NCI-H146 treated with DMSO at 0.1 percent for 48 hours (cell line): ENCODE results near the gene CD180.

Experiments
- DNase-seq: peaks from one replicate; lab custom pipeline; 2025; ENCODE audit not compliant: unreplicated experiment; lab: John Stamatoyannopoulos, UW

Gene CD180

DNA sequence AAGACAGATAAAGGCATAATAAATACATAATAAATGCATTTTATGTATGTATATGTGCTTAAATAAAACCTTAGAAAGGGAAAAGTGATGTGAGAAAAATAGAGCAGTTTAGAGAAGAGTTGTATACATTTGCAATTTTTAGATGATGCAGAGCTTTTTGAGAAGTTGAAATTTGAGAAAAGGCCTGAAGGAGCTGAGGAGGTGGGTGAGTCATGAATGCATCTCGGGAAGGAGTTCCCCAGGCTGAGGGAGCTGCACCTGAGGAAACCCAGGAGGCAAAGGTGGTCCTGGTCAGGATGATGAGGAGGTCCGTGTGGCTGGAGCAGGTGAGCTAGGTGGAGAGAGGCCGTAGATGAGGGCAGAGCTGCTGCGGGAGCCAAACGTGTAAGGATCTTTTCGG lies 17.4 kb upstream of the CD180 start:
- DNase-seq: no peak

DNA sequence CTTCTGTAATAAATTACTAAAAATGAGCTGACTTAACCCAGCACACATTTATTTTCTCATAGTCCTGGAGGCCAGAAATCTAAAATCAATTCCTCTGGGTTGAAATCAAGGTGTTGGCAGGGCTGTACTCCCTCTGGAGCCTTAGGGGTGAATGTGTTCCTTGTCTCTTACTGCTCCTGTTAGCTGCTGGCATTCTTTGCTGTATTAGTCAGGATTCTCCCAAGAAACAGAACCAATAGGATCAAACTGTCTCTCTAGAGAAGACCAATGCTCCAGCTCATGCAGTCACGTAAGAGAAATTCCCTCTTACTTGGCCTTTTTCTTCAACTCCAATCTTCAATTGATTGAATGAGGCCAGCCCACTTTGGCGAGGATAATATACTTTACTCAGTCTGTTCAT lies 15.3 kb upstream of the CD180 start:
- no peak for DNase-seq

DNA sequence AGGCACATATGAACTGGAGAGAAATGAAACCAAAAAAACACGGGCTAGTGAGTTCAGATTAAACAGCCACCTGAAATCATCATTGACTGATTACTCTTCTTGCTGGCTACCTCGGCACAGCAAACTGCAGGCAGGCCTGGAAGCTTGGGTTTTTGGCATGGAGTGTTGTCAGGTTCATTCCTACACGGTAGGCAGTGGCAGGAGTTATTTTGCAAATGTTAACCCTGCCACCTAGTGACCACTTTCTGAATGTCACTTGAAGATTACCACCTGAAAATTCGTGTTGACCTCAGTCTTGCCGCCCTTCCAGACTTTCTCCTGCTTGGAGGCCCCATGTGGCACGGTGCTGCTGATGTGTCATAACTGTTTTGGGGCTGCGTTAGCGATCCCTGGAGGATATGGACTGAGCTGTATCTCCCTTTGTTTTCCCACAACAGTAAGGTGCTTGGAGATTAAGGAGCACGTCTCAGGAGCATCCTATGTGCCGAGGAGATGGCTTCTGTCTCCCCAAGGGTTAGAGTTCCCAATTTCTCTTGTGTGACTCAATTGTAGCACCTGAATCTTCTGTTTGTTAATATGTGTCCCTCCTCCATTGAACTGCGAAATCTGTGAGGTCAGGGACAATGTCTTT lies 12.7 kb upstream of the CD180 start:
- DNase-seq: peak; percentile 54

DNA sequence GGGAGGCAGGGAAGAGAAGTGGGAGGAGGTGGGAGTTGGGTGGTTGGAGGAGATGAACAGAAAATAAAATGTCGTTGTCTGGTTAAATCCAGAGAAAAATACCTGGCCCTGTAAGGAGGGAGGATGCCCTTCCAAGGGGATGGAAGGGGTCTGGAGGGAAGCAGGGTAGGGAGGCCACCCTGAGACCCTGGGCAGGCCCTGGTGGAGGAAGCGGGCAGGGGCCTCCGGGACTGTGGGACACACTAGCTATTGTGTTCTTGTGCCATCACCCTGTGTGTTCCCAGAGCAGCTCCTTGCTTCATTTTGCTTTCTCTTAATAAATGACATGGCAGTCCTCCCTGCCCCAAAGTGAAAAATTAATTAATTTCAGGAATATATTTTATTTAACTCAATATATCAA lies 11.8 kb upstream of the CD180 start:
- no peak for DNase-seq

DNA sequence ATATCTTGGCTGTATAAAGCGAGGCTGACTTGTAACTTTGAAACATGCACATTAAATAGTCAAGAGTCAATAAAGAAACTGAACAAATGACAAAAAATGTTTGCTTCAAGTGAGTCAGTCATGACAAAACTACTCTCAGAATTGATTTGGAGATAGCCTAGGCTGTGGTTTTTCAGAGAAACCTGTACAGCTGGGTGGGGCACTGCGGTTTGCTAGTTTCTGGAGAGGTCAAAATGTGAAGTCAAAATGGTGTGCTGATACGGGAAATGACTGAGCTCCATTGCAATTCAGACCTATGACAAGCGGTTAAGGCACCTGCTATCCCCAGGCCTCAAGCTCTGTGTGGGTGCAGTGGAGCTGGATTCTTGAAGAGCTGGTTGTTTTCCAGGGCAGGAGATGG lies 10.3 kb upstream of the CD180 start:
- no peak for DNase-seq

DNA sequence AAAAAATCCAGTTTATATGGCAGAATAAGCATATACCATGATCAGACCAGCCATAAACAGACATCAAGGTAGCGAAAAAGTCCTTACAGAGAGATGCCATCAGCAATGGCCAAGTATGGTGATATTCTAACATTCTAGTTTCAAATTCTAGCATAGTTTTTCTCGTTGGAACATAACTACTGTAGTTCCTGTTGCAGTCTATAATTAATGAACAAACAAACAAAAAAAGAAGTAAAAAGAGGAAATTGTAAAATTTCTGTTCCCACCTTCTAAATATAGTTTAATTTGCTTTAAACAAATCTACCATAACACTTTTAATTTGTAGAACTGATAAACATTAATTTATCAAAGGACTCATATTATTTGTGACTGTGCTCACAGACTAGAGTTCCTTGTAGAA lies 9.9 kb upstream of the CD180 start:
- DNase-seq: no peak

DNA sequence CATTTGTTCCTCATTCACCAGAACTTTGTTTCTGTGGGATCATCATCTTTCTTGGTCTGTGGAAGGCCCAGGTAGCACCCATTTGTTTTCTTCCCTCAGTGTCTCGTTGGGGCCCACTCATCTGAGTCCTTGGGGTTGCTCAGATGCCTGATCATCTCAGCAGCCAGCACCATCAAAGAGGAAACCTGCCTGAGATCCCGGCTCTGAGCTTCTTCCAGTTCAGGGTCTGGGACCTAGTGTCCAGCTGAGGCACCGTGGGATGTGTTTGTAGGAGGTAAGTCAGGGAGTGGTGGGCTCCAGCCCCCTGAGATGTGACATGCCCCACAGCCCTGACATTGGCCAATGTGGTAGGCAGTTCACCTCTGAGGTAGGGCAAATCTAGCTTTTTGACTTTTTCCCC lies 9.4 kb upstream of the CD180 start:
- no peak for DNase-seq

DNA sequence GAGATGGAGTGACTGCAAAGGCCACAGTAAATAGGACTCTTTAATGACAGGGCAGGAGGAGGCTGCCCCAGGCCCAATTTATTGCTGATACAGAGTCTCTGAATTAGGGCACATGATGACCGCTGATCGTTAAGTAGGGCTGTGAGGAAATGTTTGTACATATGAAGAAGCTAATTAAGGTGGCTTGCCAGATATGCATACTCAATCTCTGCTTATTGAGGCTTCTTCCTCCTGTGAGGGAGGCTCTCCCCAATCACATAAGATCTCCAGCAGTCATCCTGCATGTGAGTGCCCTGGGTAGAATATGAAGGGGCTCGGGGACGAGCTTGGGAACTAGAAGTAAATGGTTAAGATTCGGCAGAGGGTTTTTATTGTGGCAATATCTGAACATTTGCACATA lies 8.2 kb upstream of the CD180 start:
- DNase-seq: no peak

DNA sequence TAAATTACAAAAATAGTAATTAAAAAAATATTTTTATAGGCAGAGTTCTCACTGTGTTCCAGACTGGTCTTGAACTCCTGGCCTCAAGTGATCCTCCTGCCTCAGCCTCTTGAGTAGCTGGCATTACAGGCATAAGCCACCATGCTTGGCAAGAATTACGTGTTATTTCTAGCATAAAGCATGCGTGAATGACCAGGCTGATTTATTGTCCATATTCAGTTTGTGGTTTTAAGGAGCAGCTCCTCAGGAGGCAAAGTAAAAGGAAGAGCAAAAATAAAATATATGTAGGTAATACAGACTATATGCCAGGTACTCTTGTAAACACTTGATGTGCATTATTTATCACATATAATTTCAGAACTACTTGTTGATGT lies 7.1 kb upstream of the CD180 start:
- DNase-seq: no peak

DNA sequence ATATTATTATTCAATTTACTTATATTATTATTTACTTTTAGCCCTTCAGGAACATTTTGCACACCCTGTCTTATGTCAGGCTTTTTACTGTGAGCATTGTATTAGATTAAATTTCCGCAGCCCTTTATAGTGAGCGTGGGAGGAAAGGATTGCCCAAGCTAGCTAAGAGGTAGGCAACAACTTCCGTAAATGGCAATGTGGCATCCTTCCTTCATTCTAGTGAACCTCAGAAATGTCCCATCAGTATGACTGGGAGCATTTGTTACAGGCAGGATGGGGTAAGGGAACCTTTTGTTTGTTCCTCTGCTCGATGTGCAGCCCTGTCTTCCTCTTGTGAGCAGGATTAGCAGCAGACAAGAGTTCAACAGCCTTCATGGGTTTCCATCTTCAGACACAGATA lies 6.2 kb upstream of the CD180 start:
- no peak for DNase-seq

DNA sequence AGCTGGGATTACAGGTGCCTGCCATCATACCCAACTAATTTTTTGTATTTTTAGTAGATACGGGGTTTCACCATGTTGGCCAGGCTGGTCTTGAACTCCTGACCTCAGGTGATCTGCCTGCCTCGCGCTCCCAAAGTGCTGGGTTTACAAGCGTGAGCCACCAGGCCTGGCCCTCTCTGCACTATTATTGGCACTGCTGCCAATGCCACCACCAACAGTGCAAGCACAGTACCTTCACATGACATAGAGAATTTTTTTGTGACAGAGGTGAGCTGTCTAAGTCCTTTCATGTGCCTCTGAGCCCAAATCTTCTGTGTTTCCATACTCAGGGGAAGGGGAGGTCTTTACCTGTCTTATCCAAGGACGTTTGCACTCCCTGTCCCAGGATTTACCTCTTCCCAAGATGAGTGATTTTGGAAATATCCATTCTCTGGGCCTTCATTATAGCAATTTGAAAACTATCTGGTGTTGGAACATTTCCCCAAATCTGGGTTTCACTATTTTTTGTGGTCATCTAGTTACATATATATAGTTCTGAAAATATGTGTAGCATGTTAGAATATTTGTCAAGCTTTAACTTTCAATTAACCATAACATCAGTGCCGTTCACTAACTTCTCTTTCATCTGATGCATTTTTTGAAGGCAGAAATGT lies 5.4 kb upstream of the CD180 start:
- no peak for DNase-seq

DNA sequence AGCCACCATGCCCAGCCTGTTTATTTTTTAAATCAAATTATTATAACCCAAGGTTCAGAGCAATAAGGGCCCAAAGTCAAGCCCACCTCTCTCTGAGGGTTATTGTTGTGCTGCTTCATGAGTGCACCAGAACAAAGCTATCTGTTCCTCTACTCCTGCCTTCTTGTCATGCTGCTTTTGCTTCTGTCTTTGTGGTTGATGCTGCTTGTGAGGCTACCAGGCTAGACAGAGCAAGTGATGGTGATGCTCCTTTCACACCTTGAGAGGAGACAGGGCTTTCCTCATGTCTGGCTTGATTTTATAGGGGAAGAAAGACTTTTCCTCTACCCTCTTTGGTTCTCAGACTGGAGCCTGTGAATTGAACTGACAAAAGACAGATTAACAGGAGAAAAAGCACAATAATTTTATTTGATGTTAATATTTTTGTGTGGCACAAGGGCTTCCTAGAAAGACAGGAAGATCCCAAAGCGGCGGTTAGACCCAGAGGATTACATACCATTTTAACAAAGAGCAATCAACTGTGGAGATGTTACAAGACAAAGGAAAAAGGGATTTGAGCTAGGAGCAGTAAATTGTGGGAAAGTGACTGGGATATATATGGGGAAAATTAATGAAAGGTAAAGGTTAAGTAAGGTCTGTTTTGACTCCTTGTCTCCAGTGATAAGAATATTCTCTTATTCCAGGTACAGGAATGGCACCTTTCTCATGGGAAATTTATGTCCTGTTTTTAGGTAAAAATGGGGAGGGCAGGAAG lies 4.4 kb upstream of the CD180 start:
- no peak for DNase-seq

DNA sequence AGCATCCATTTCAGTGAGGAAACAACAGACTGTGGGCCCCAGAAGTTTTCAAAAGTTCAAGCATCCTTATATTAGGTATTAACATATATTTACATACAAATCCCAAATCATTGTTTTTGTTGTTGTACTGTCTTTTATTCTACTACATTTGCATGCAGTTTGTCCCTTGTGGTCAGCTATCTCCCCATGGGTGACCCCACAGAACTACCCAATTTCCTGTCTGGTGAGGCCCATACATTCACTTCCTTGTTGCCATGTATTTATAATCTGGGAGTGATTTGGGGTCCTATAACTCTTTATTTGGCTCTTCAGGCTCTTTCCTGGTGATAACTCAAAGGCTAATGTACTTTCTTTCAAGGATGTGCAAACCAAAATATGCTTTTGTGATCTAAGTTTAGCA lies 3.3 kb upstream of the CD180 start:
- no peak for DNase-seq

DNA sequence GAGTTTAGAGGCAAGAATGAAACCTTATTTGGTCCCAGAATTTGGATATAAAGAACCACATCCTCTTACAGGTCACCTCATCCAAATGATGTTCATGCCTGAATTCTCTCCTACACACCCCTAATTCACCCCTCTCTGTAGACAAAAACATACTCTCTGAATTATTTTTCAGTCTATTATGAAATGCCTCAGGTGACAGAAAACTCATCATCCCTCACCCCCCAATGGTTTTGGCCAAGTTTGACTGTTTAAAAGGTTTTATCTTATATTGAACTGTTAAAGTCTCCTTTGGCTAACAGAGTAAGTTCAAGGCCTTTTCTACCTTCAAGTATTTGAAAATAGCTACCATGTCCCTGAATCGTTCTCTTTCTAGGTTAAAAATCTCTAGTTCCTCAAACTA lies 2.3 kb upstream of the CD180 start:
- no peak for DNase-seq

DNA sequence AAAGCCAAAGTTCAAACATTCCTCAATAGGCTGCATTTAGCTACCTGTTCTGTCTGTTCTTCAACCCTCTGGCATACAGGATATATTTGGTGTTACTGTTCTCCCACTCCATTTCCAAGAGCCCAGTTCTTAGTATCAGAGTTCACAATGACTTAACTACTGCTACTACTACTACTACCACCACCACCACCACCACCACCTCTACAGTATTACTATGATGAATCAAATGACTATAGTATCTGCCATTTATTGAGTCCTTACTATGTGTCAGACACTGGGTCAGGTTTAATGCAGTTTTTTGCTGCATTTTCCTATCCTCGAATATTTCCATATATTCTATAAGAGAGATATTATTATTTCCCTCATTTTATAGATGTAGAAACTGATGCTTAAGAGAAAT lies 937 bp upstream of the CD180 start:
- DNase-seq: no peak

DNA sequence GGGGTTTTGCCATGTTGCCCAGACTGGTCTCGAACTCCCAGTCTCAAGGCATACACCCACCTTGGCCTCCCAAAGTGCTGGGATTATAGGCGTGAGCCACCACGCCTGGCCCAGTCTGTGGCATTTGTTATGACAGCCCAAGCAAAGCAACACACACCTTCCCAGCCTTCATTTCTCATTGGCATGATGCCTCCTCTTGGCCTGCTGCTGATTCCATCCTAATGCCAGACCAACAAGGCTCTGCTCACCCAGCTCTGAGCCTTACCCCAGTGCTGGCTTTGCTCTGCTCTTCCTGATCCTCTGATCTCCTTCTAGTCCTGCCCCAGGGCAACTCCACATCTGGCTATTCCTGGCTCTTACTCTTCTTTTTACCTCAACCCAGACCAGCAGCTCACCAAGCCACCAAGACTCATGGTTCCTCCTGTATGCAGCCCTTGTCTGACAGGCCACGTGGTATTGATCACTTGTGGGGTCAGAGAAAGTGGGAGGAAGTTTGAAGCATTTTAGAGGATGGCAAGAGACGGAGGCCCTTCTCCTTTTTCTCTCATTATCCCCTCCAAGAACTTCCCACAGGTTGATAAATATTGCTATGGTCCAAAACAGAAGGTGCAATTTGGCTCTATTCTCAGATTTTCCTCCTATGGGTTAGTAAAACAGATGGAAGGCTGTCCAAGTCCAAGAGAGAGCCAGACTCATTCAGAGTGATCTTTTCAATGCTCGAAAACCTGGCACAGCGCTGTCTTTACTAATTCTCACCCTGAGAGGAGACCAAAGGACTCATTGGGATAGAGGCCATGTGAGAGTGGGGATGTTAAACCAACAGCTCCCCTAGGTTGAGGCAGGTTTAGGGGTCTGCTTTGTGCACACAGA lies 958 bp downstream of the CD180 start:
- DNase-seq: no peak

DNA sequence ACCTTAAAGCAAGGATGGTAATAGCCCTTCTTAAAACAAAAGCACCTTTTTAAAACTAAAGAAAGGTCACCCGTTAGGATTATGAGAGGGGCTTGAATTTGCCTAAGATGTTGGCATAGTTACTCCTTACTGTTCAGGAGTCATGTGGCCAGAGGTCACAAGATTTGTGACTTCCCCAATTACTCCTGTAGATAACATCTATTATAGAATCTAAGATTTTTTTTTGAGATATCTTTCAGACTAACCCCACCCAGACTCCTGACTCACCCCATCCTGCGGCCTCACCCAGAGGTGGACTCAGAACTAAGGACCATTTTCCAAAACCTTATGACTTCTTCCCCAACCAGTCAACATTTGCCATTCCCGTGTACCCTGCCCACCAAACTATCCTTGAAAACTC lies 2.4 kb downstream of the CD180 start:
- DNase-seq: no peak

DNA sequence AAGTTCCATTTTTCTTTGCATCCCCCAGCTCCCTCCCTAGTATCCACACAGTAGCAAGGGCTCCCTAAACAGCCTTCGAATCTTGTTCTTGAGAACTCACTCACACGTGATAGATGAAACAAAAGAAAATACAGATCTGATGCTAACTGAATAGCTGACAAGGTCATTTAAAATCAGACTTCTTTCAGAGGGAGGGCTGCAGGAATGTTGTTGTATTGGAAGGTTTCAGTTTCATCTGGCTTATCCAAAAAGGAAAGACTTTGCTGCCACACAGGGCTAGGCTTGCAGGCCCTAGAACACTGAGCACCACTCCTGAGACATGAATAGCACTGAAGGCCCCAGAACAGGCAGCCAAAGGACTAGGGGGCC lies 3.2 kb downstream of the CD180 start:
- no peak for DNase-seq

DNA sequence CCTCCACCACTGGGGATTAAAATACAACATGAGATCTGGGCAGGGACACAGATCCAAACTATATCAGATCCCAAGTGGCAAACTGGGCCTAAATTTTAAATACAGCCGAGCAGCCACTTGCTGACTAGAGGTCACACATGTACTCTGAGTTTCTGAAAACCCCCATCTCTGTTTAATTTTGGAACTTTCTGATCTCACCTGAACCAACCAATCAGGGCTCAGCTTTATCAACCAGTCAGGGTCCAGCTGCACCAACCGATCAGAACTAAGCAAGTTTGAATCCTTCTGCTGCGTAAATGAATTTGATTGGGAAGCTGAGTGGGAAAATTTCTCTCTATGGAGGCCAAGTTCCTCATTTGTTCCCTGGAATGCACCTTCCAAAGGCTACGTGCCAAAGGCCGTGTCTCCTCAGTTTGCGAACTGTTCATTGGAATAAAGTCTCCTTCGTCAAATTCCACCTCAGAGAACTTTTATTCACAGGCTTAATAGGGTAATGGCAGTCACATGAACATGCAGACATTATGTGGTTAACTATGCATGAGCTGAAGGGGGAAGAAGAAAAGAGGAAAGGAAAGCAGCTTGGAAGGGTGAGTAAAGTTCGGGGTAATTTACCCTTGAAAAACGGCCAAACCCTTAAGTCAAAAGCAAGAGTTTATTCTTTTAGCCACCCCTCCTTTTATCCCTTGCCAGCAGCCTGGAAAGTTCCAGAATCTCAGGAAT lies 3.7 kb downstream of the CD180 start:
- no peak for DNase-seq

DNA sequence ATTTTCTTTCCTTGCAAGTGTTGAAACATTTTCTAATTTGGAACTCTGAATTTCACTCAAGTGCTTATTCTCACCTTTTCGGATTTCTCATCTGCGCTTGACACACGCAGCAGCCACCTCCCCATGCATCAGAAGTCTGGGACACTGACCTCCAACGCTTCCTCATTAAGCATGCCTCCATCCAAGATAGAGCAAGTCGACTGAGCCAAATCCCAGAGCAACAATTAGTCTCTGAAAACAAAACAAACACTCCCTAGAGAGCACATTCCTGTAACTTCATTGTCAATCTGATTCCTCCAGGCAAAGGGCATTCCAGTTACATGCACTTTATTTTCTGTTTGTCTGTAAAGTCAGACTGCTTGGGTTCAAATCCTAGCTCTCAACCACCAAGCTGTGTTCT lies 5.7 kb downstream of the CD180 start:
- DNase-seq: no peak

DNA sequence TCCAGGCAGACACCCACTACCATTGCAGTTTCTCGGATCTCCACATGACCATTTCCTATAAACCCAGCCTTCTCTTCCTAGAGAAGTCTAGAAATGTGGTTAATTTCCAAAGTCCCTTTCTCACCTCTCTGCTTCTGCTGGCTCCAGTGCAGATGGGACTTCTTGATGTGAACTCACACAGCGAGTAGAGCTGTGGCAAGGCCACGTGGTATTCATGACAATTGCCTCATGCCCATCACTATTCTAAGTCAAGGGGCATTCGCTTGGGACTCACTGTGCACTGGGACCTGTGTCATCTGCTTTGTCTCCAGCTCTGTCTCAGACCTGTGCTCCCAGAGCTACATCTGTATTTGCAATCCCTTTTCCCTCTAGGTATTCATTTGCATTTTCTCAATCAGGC lies 6.2 kb downstream of the CD180 start:
- no peak for DNase-seq
